Islet of Langerhans (tissue), 1 donor: Measurements from ENCODE around the gene KCNIP4.

ENCODE experiments used
- FAIRE-seq: peaks from one replicate; lab custom pipeline; 2011; peaks lifted over from hg19 to GRCh38; lab: Jason Lieb, UNC

Gene KCNIP4

GRCh38 chr4:20925176-20925575, 1023.4 kb downstream of the KCNIP4 start:
- no peak for FAIRE-seq

DNA sequence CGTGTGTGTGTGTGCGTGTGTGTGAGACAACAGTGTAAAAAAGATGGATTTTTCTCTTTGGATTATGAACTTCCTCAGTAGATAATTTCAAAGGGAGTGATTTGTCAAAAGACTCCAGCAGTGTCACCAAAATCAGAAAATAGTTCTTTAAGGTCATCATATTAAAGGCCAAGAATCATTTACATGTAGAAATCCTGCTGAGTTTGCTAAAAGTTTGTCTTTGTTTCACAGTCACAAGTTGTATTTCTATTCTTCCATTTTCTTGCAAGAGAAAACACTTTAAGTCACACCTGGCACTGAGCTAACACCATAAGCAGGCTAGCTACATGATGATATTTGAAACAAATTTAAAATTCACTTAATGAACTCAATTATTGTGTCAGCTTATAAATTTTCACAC, 1025.6 kb downstream of the KCNIP4 start:
- no peak for FAIRE-seq

DNA sequence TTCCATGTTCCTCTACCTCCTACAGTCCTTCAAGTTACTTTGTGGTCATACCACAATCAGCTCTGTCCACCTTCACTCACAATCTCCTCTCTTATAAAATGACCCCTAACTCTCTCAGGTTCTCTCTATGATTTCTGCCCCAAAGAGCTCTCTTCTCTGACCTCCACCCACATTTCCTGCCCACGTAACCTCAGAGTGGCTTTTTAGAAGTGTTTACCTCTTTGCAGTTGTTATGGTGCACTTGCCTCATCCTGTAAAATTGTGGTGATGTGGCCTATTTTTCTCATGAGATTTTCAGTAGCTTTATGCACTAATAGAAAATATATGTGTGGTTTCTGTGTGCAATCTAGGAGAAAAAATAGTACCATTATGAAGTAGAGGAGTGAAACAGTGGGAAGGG, 1032.5 kb downstream of the KCNIP4 start:
- FAIRE-seq = no peak

- no peak for FAIRE-seq
Observed at GRCh38 chr4:20904966-20905365, 1043.6 kb downstream of the KCNIP4 start.

DNA sequence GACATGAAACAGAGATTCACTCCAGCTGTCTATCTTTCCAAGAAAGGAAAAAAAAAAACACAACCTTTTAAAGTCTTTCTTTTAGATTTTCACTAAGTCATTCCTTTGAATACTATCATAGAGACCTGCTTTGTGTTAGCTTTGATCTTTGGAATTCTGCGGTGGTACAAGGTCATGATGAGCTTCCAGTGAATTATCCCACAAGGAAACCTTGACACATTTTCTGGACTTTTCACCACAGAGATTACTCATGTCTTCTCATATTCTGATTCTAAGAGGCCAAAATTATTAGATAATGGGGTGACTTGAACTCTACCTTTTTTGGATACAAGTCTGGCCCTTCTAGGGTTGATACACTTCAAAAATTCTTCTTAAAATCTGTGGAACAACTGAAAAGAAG, 1046.7 kb downstream of the KCNIP4 start:
- FAIRE-seq = no peak

- no peak for FAIRE-seq
Observed at GRCh38 chr4:20899591-20899990, 1049.0 kb downstream of the KCNIP4 start.

DNA sequence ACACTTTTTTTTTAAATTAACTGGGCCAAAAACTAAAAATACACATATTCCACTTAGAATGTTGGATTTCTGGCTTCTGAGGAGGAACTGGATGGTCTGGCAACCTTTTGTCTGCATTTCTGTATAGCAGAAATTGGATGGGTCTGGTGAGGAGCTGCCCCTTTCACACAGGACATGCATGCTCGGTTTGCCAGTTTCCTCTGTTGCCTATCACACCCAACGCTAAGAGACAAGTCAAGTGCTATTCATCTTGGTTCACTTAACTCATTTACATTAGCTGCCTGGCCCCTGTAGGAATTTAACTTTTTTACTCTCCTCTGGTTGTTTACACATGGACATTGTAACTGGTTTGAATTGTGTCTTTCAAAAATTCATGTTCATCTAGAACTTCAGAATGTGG, 1052.6 kb downstream of the KCNIP4 start:
- FAIRE-seq = no peak

DNA sequence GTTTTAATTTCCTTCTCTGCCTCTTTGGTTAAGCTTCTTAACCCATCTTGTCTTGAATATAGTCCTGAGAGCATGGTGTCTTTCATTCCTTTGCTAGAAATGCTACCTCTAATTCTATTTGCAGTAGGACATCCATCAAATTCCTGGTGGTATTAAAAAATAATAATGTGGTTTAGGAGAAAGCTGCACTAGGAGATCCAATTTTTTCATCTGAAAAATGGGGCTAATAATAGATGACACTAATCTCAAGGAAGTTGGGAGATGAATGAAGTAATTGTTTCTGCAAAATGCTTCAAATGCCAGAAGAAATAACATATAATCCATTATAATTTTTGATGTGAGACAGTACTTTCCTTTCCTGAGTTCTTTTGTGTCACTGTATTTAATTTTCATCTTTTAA, 1053.4 kb downstream of the KCNIP4 start:
- no peak for FAIRE-seq

DNA sequence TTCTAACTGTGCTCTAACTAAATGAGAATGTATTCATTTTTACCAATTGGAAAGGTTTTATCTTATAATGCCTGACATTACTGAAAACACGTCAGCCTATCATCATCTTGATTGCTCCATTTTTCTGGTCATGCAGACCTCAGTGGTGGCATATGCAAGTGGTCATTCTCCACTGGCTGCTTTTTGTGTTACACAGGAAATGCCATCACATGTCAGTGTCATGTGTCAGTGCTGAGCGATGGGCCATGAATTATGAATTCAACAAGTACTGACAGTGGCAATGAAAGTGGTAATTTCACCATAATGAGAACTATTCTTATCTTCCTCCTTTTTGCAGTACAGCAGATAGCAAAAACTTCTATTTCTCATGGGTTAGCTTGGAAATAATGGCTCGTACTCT, 1057.8 kb downstream of the KCNIP4 start:
- no peak for FAIRE-seq

DNA sequence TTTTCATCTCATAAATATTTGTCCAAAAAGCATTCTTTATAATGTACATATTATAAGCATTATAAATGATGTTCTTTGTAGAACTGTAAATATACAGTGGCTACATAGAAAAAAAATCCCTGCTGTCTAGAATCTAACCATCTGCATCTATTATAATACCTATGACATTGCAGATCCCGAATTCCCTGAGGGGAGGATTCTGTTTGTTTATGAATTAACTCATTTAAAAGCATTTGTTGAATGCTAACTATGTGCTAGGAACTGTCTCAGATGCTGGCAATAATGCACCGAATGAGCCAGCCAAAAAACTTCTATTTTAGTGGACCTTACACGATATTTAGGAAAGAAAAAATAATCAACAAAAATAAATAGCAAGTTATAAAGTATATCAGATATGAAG, 1058.7 kb downstream of the KCNIP4 start:
- no peak for FAIRE-seq

- no peak for FAIRE-seq
Observed at GRCh38 chr4:20883677-20884076, 1064.9 kb downstream of the KCNIP4 start.

DNA sequence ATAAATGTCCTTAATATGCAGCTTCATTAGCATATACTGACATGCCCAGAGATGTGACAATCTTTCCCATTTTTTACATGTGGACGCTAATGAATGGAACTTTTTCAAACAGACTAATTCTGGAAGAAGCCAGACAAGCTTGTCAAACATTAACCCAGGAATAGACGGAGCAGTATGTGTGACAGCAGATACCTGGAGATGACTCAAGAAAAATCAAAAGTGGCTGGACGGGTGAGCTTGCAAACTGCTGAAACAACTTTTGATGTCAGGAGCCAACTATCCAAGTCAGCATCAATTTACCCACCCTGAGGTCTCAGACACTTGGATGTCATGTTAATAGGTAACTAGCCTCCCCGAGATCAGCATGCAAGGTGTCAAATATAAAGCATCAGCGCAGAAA, 1065.3 kb downstream of the KCNIP4 start:
- no peak for FAIRE-seq

DNA sequence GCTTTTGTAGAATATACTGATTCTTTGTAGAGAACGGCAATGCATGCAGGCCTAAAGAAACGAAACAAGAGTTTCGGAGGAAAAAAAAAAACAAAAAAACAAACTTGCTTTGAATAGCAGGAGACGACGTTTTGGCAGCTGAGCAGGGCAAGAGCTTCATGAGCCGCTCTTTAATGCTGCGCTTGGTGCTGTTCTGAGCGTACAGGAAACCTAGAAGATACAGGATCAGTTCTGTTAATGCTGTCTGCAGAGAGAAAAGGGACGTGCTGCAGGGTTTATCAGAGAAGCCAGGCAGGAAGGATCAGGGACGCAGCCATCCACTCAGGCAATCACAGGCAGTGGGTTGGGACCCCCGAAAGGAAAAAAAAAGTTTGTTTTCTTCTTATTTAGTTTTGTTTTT, 1066.1 kb downstream of the KCNIP4 start:
- no peak for FAIRE-seq

DNA sequence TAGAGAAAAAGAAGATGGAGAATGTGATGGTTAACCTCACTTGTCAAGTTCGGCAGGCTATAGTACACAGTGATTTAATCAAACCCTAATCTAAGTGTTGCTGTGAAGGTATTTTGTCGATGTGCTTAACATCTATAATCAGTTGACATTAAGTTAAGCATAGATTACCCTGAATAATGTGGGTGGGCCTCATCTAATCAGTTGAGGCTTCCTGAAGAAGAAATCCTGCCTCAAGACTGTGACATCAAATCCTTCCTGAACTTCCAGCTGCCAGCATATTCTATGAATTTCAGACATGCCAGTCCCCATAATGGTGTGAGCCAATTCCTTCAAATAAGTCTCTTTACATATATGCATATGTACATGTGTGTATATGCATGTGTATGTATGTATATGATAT, 1066.9 kb downstream of the KCNIP4 start:
- FAIRE-seq = no peak

DNA sequence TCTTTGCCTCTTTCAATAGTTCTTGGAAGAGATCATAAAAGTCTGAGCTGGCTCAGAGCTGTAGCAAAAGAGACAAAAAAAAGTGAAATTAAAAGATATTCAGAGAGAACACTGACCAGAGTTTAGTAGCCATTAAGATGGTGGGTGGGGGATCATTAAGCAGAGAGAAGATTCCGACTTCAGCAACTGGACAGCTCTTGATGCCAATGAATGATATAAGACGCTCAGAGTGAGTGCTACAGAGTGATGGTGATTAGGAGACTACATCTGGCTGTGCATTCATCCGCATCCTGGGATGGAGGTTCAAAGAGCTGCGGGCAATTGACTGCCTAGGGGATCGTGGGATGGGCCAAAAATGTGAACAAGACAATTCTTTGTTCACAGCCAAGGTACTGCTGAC, 1069.8 kb downstream of the KCNIP4 start:
- FAIRE-seq = no peak

DNA sequence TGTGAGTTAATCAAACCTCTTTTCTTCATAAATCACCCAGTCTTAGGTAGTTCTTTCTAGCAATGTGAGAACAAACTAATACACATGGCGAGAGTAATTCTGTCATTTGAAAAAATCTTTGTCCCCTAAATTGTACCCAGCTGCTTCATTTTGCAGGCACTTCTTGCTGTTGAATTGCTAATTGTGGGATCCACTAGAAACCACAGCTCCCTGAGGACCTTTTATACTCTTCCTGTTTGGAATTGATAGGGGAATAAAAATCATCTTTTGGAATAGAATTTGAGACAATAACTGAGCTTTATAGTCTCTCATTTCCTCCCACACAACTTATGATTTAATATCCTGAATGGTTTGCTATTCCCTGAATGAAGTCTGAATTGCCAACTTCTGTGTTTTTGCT, 1078.1 kb downstream of the KCNIP4 start:
- FAIRE-seq = no peak

GRCh38 chr4:20868108-20868507, 1080.5 kb downstream of the KCNIP4 start:
- no peak for FAIRE-seq

DNA sequence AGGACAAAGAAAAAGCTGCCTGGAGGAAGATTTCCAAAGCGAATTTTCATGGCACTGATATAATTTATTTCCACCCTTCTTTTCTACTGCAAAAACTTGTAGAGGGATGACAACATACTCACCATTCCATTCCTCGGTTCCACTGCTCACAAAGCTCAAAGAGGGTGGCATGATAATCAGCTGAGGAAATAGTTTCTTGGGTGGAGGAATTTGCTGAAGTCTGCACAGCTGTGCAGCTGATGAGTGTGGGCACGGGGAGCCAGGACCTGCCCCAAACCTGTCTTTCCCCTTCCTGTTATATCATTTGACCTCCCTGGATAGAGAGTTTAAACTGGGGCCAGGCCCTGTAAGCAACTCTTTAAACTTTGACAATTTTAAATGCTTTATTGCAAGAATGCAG, 1087.7 kb downstream of the KCNIP4 start:
- FAIRE-seq = no peak

GRCh38 chr4:20859097-20859781, 1089.3 kb downstream of the KCNIP4 start:
- FAIRE-seq = no peak

DNA sequence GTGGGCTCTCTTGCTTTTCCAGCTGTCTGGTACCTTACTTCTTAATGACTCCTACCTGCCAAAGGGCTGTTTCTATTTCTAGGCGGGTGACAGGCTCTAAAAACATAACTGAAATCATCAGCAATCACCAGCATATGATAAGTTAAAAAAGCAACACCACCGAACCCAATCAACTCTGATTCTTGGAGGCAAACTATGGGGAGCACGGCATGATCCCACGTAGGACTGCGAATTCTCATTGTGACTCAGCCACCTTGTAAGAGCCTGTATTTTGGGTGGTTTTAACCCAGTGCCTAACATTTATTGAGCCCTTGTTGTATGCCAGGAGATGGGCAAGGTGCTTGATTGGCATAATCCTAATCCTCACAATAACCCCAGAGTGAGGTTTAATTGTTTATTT, 1091.5 kb downstream of the KCNIP4 start:
- no peak for FAIRE-seq

DNA sequence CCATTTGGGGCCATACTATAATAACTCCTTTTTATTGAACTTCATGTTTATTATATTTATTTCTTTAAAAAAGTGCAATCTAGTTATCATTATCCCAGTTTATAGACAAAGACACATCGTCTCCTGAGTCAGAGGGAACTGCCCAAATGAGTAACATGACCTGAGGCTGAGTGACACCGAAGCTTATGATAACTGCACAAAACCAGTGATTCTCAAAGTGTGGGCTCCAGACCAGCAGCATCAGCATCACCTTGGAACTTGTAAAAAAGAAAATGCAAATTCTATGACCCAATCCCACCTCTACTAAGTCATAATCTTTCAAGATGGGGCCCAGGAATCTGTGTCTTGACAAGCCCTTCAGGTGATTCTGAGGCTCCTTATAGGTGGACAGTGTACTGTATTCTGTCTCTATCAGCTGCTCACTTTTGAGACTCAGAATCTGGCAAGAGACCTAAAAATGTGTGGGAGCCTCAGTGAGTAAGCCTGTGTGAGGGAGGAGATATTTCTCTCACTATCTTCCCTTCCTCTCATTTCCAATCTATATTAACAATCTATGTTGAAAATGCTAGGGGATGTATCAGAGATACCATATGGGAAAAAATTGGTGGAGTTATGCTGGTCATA, 1101.3 kb downstream of the KCNIP4 start:
- no peak for FAIRE-seq

- FAIRE-seq = no peak
Observed at GRCh38 chr4:20844311-20844710, 1104.3 kb downstream of the KCNIP4 start.

DNA sequence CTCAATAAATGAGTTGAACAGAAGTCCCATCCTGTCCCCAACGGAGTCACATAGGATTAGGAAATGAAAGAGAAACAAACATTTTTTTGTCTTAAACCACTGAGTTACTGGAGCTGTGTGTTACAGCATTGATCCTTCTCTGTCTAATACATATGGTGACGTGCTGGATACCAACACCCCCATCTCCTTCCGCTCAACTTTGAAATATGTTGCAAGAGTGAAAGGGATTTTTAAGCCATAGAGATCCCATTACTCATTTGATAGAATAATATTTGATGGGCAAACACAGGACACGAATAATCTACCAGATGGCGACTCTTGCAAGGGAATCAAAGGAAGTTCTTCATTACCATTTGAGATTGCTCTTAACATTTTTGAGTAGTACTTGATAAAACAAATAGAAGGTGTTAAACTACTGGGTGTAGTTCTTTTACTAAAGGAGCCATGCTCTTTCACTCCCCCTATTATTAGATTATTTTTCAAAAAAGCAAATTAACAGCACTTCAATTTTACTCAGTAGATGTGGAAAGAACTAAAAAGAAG, 1107.9 kb downstream of the KCNIP4 start:
- no peak for FAIRE-seq

GRCh38 chr4:20839957-20840356, 1108.6 kb downstream of the KCNIP4 start:
- no peak for FAIRE-seq
